Keratinocyte (primary cell): ENCODE results near the gene B3GALT4. TPM values are rescaled to one million over a fixed set of nuclear protein-coding genes. Genes with fewer than 3 reads are reported as not detected.

Experiments used
- DNase-seq: peaks from one replicate; pipeline ENCODE4 v3.0.0-alpha.2; 2011; ENCODE audit warnings: low read depth, missing footprints, low spot score
- FAIRE-seq: peaks from 2 replicates; lab custom pipeline; 2011; peaks lifted over from hg19 to GRCh38; lab: Jason Lieb, UNC
- H2AFZ ChIP-seq: 2 replicates; pipeline ENCODE4 v1.6.0; 2012; ENCODE audit warnings: low read length, control low read depth, inconsistent platforms; ENCODE audit not compliant: control insufficient read depth
- H3K27ac ChIP-seq: 2 replicates; pipeline ENCODE4 v1.5.1; 2011; ENCODE audit warnings: low read length; ENCODE audit not compliant: control insufficient read depth, insufficient read depth
- H3K27me3 ChIP-seq: 3 replicates; pipeline ENCODE4 v1.6.0; 2011; ENCODE audit warnings: low read length; ENCODE audit not compliant: control insufficient read depth, insufficient read depth; ENCODE audit errors: extremely low read depth
- H3K36me3 ChIP-seq, 2 experiments: 2 replicates in 1 of 2; 3 replicates in 1 of 2; pipeline ENCODE4 v1.5.1; 2011; ENCODE audit warnings: low read length in 2 of 2, mild to moderate bottlenecking in 1 of 2; ENCODE audit not compliant: control insufficient read depth in 2 of 2, insufficient read depth in 2 of 2; ENCODE audit errors: extremely low read depth in 1 of 2
- H3K4me1 ChIP-seq: 3 replicates; pipeline ENCODE4 v1.5.1; 2011; ENCODE audit warnings: low read length; ENCODE audit not compliant: control insufficient read depth, insufficient read depth; ENCODE audit errors: extremely low read depth
- H3K4me2 ChIP-seq: 3 replicates; pipeline ENCODE4 v1.6.0; 2011; ENCODE audit warnings: low read depth, low read length; ENCODE audit not compliant: control insufficient read depth, insufficient read depth; ENCODE audit errors: extremely low read depth
- H3K4me3 ChIP-seq, 3 experiments: fragments of 200-600 bp in 1 of 3; sonication (generic) in 1 of 3; 2 replicates in 2 of 3; 3 replicates in 1 of 3; pipeline ENCODE4 v1.5.1; 2011 to 2016; ENCODE audit warnings: low read length in 3 of 3, mild to moderate bottlenecking in 3 of 3, control low read depth in 2 of 3, inconsistent platforms in 1 of 3, low read depth in 1 of 3, mixed read lengths in 1 of 3, mixed run types in 1 of 3, moderate library complexity in 1 of 3; ENCODE audit not compliant: control insufficient read depth in 2 of 3, insufficient read depth in 2 of 3; ENCODE audit errors: extremely low read depth in 1 of 3
- H3K79me2 ChIP-seq: 2 replicates; pipeline ENCODE4 v1.6.0; 2012; ENCODE audit warnings: low read length; ENCODE audit not compliant: control insufficient read depth, insufficient read depth
- H3K9ac ChIP-seq: 3 replicates; pipeline ENCODE4 v1.6.0; 2011; ENCODE audit warnings: low read length; ENCODE audit not compliant: control insufficient read depth, insufficient read depth; ENCODE audit errors: extremely low read depth
- H3K9me1 ChIP-seq: 3 replicates; pipeline ENCODE4 v1.6.0; 2011; ENCODE audit warnings: low read length; ENCODE audit not compliant: control insufficient read depth, insufficient read depth; ENCODE audit errors: extremely low read depth
- H3K9me3 ChIP-seq: 2 replicates; pipeline ENCODE4 v1.5.1; 2012; ENCODE audit warnings: low read depth, low read length; ENCODE audit not compliant: control insufficient read depth
- H4K20me1 ChIP-seq: 3 replicates; pipeline ENCODE4 v1.6.0; 2011; ENCODE audit warnings: low read length; ENCODE audit not compliant: control insufficient read depth, insufficient read depth; ENCODE audit errors: extremely low read depth
- EZH2 ChIP-seq: IDR thresholded peaks from one replicate; pipeline ENCODE4 v1.6.1; 2012; ENCODE audit warnings: inconsistent platforms, mild to moderate bottlenecking, low read length, moderate library complexity
- dilution Hi-C: fragments of 300-500 bp; cut with MboI; formaldehyde crosslinking; loops from one replicate; pipeline ENCODE4 v1.7.0; 2020; ENCODE audit warnings: low sequenced_read_pairs; ENCODE audit not compliant: extremely low pct_ligation_motif_present
- polyA plus RNA-seq, 5 experiments: library from polyadenylated mRNA; depleted of rRNA in 3 of 5; stranded (reverse) in 3 of 5; stranded (forward) in 1 of 5; unstranded in 1 of 5; fragments of >200 nt; gene quantifications; 1 replicate in 1 of 5; 2 replicates in 3 of 5; 3 replicates in 1 of 5; pipeline versions ENCODE4 v1.2.1 to v1.2.3, GENCODE V29; 2011 to 2012; ENCODE audit warnings: missing spikeins in 2 of 5, low read depth in 1 of 5, low replicate concordance in 1 of 5
- TF ChIP-seq, protein P1 (sequence below), 3 experiments: IDR thresholded peaks in 1 of 3; conservative IDR thresholded peaks in 1 of 3; optimal IDR thresholded peaks in 1 of 3; 2 replicates in 2 of 3; 3 replicates in 1 of 3; pipeline versions ENCODE3 to v1.5.1; 2011; ENCODE audit warnings: low read length in 3 of 3, mild to moderate bottlenecking in 3 of 3, moderate library complexity in 2 of 3, control low read depth in 1 of 3, inconsistent platforms in 1 of 3; ENCODE audit not compliant: insufficient read depth in 2 of 3; ENCODE audit errors: extremely low read depth in 1 of 3

B3GALT4 gene
- polyA plus RNA-seq, 1 donor (not counting 4 experiments of a cell fraction or from before 2014, with no cell fraction given): 0.31 TPM

DNA sequence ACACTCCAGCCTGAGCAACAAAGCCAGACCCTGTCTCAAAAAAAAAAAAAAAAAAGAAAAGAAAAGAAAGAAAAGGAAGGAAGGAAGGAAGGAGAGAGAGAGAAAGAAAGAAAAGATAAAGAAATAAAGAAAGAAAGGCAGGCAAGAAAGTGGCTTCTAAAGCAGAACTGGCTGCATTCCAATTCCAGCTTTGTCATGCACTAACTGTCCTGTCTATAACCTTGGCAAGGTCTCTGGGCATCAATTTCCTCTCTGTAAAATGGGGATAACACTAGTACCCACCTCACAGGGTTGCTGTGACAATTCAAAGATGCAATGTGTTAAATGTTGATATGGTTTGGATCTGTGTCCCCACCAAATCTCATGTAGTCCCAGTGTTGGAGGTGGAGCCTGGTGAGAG is 40.6 kb upstream of the B3GALT4 start:
- Histone ChIP-seq H3K9ac (no peak overlapping the region), H3K4me1 (no peaks in the 10 kb centered on the region), H3K79me2 (no peaks in the 10 kb centered on the region), H3K9me3 (no peaks in the 10 kb centered on the region), H4K20me1 (no peaks in the 10 kb centered on the region), H3K36me3 (no peaks in the 10 kb centered on the region), H2AFZ (no peak overlapping the region), H3K27ac (no peak overlapping the region), H3K9me1 (no peaks in the 10 kb centered on the region), H3K27me3 (peaks cover 7% of the 10 kb centered on the region), H3K4me3 (no peak overlapping the region), H3K4me2 (no peak overlapping the region)
- TF ChIP-seq, protein P1, sequence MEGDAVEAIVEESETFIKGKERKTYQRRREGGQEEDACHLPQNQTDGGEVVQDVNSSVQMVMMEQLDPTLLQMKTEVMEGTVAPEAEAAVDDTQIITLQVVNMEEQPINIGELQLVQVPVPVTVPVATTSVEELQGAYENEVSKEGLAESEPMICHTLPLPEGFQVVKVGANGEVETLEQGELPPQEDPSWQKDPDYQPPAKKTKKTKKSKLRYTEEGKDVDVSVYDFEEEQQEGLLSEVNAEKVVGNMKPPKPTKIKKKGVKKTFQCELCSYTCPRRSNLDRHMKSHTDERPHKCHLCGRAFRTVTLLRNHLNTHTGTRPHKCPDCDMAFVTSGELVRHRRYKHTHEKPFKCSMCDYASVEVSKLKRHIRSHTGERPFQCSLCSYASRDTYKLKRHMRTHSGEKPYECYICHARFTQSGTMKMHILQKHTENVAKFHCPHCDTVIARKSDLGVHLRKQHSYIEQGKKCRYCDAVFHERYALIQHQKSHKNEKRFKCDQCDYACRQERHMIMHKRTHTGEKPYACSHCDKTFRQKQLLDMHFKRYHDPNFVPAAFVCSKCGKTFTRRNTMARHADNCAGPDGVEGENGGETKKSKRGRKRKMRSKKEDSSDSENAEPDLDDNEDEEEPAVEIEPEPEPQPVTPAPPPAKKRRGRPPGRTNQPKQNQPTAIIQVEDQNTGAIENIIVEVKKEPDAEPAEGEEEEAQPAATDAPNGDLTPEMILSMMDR (optimal IDR thresholded peaks at IDR 0.05 in 1 of 3, IDR thresholded peaks at IDR 0.05 in 1 of 3, conservative IDR thresholded peaks at IDR 0.05 in 1 of 3; ENCODE audit: extremely low read depth in 1 of 3, insufficient read depth in 2 of 3, low read length in 3 of 3): no peak
- TF ChIP-seq EZH2: no peak
- FAIRE-seq (no peak), DNase-seq (no peak)
- dilution Hi-C loops: no loop called here

DNA sequence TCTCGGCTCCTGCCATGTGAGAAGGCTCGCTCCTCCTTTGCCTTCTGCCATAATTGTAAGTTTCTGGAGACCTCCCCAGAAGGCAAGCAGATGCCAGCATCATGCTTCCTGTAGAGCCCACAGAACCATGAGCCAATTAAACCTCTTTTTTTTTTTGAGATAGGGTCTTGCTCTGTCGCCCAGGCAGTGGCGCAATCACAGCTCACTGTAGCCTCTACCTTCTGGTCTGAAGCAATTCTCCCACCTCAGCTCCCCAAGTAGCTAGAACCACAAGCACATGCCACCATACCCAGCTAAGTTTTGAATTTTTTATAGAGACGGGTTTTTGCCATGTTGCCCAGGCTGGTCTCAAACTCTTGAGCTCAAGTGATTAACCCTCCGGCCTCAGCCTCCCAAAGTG is 40.1 kb upstream of the B3GALT4 start:
- Histone ChIP-seq H3K9me1 (no peaks in the 10 kb centered on the region), H3K4me2 (no peak overlapping the region), H3K9ac (no peak overlapping the region), H3K4me3 (no peak overlapping the region), H3K27me3 (peaks cover 7% of the 10 kb centered on the region), H3K27ac (no peak overlapping the region), H3K9me3 (no peaks in the 10 kb centered on the region), H2AFZ (no peak overlapping the region), H3K4me1 (no peaks in the 10 kb centered on the region), H3K79me2 (no peaks in the 10 kb centered on the region), H3K36me3 (no peaks in the 10 kb centered on the region), H4K20me1 (no peaks in the 10 kb centered on the region)
- no peak for TF ChIP-seq EZH2
- TF ChIP-seq, protein P1 (optimal IDR thresholded peaks at IDR 0.05 in 1 of 3, IDR thresholded peaks at IDR 0.05 in 1 of 3, conservative IDR thresholded peaks at IDR 0.05 in 1 of 3; ENCODE audit: extremely low read depth in 1 of 3, insufficient read depth in 2 of 3, low read length in 3 of 3): no peak
- DNase-seq (no peak), FAIRE-seq (no peak)
- dilution Hi-C loops: no loop called here
